ENCODE data around the gene AP5B1. TPM values are rescaled to one million over a fixed set of nuclear protein-coding genes. Genes with fewer than 3 reads are reported as not detected.

The AP5B1 gene
- total RNA-seq, 1 donor from 2014 or later: 3.6 TPM

DNA sequence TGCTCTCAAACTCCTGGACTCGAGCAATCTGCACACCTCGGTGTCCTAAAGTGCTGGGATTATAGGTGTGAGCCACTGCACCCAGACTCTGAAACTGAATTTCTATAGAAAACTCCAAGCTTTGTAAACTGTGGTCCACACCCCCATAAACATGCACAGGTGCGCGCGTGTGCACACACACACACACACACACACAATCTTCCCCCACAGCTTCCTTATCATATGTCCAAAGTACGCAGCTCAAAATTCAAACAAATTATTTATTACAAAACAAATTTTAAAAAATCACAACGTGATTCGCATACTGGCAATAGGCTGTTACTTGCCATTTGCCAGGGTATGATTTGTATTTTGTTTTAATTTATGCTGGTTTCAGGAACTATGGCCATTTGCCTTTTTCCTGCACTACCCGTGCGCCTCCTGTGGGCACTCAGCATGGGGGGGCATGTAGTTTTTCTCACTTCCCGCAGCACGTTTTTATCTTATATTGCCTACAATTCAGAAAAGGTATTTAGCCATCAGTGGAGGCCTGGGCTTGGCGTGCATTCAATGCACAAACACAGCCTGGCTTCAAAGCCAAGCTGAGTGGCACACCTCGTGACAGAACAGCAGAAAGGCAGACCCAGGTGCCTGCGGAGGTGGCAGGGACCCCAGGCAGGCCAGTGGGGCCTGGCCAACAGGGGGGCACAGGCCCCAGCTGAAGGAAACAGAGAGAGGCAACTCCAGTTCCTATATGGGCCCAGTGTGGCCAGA is 42.2 kb upstream of the AP5B1 start:
- H3K27ac ChIP-seq: no peak overlapping the region
- H3K9me3 ChIP-seq (ENCODE audit: low read depth): no peaks in the 10 kb centered on the region
- no peak overlapping the region for H3K4me3 ChIP-seq
- H3K4me1 ChIP-seq: no peaks in the 10 kb centered on the region
- Mint-ChIP-seq H3K4me1 (peaks cover 3% of the 10 kb centered on the region), H3K36me3 (no peaks in the 10 kb centered on the region), H3K27me3 (ENCODE audit: insufficient read depth, low read depth) (peaks cover 6% of the 10 kb centered on the region), H3K9me3 (no peaks in the 10 kb centered on the region), H3K4me3 (no peak overlapping the region), H3K27ac (no peak overlapping the region)
- H3K36me3 ChIP-seq: no peaks in the 10 kb centered on the region
- no peaks in the 10 kb centered on the region for H3K79me2 ChIP-seq (ENCODE audit: low read depth)
- no peak overlapping the region for H3K9ac ChIP-seq
- TF ChIP-seq, protein P1, sequence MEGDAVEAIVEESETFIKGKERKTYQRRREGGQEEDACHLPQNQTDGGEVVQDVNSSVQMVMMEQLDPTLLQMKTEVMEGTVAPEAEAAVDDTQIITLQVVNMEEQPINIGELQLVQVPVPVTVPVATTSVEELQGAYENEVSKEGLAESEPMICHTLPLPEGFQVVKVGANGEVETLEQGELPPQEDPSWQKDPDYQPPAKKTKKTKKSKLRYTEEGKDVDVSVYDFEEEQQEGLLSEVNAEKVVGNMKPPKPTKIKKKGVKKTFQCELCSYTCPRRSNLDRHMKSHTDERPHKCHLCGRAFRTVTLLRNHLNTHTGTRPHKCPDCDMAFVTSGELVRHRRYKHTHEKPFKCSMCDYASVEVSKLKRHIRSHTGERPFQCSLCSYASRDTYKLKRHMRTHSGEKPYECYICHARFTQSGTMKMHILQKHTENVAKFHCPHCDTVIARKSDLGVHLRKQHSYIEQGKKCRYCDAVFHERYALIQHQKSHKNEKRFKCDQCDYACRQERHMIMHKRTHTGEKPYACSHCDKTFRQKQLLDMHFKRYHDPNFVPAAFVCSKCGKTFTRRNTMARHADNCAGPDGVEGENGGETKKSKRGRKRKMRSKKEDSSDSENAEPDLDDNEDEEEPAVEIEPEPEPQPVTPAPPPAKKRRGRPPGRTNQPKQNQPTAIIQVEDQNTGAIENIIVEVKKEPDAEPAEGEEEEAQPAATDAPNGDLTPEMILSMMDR (IDR thresholded peaks at IDR 0.05): no peak
- TF ChIP-seq EZH2 (IDR thresholded peaks at IDR 0.05) (no peak), EZH2phosphoT487 (IDR thresholded peaks at IDR 0.05) (no peak)
- H3K4me2 ChIP-seq: no peak overlapping the region
- DNase-seq (ENCODE audit: low spot score): no peak
- no peaks in the 10 kb centered on the region for H3K27me3 ChIP-seq
- H3F3A ChIP-seq (ENCODE audit: low read depth): no peaks in the 10 kb centered on the region
- no peaks in the 10 kb centered on the region for H4K20me1 ChIP-seq (ENCODE audit: low read depth)
- no peak overlapping the region for H2AFZ ChIP-seq (replicated peaks)

DNA sequence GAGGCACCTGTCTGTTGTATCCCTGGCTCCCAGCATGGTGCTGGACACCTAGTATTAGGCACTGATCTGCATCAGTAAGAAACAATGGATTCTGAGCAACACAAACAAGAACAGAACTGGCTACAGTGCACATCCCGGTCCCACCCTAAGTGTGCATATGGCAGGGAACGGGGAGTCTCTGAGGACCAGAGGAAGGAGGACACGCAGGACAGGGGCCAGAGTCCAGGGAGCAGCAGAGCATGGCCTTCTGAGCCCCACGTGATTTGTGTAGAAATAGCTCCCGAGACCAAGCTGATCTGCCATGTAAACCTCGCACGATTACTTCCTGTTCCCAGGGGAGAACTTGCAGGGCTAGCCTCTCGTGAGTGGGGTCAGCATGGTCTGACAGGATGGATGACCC is 40.3 kb upstream of the AP5B1 start:
- Mint-ChIP-seq H3K27ac (peak overlapping the region; percentile 66), H3K4me1 (peaks cover 12% of the 10 kb centered on the region), H3K36me3 (peaks cover 4% of the 10 kb centered on the region), H3K4me3 (no peak overlapping the region), H3K27me3 (ENCODE audit: insufficient read depth, low read depth) (peaks cover 6% of the 10 kb centered on the region), H3K9me3 (no peaks in the 10 kb centered on the region)
- H3K9me3 ChIP-seq (ENCODE audit: low read depth): no peaks in the 10 kb centered on the region
- no peaks in the 10 kb centered on the region for H3F3A ChIP-seq (ENCODE audit: low read depth)
- DNase-seq (ENCODE audit: low spot score): no peak
- H3K27me3 ChIP-seq: peaks cover 16% of the 10 kb centered on the region
- H3K9ac ChIP-seq: no peak overlapping the region
- H3K36me3 ChIP-seq: no peaks in the 10 kb centered on the region
- no peaks in the 10 kb centered on the region for H3K79me2 ChIP-seq (ENCODE audit: low read depth)
- no peak overlapping the region for H2AFZ ChIP-seq (replicated peaks)
- no peak overlapping the region for H3K4me3 ChIP-seq
- no peak for TF ChIP-seq EZH2 (IDR thresholded peaks at IDR 0.05)
- TF ChIP-seq EZH2phosphoT487 (IDR thresholded peaks at IDR 0.05): no peak
- TF ChIP-seq, protein P1 (IDR thresholded peaks at IDR 0.05): no peak
- H4K20me1 ChIP-seq (ENCODE audit: low read depth): no peaks in the 10 kb centered on the region
- H3K4me2 ChIP-seq: no peak overlapping the region
- no peaks in the 10 kb centered on the region for H3K4me1 ChIP-seq
- H3K27ac ChIP-seq: no peak overlapping the region

DNA sequence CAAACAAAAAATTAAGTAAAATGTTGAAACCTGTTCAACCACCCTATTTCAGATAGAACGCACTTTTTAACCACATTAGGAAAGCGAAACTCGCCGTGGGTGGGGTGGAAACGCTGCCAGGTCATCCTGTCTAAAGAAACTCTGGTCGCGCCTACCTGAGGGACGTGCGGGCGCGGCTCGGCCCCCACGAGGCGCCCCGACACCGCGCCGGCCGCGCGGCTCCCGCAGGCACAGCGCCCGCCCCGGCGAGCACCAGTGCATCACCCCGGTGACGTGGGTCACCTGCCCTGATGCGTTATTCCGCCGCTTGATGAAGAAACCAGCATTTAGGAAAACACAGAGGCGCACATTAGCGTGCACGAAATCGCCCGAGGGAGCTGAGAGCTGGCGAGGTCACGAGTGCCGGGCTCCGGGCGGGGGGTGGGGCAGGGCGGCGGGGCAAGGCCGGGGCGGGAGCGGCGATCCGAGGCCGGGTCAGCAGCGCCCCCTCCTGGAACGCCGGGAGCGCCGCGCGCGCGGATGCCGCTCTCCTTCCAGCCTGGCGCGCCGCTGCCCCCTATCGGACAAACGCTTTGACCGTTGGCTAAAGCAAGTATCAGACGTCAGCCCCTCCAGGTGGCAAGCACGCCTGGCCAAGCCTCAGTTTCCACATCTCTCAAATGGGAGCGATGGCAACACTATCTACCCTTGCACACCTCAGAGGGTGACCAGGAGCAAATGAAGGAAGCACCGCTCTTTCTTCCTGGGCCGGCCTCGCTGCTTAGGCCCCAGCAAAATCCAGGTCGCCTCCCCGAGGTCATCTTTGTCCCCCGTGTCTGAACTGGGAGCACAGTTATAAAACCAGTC is 37.3 kb upstream of the AP5B1 start:
- H3K9me3 Mint-ChIP-seq: no peaks in the 10 kb centered on the region
- no peaks in the 10 kb centered on the region for H3K9me3 ChIP-seq (ENCODE audit: low read depth)
- H3K27me3 ChIP-seq: peaks cover 16% of the 10 kb centered on the region
- no peak overlapping the region for H3K27ac Mint-ChIP-seq
- no peaks in the 10 kb centered on the region for H3F3A ChIP-seq (ENCODE audit: low read depth)
- H3K36me3 ChIP-seq: no peaks in the 10 kb centered on the region
- no peak overlapping the region for H3K27ac ChIP-seq
- H3K4me3 ChIP-seq: peak overlapping the region; percentile 62
- peaks cover 2% of the 10 kb centered on the region for H3K27me3 Mint-ChIP-seq (ENCODE audit: insufficient read depth, low read depth)
- TF ChIP-seq EZH2phosphoT487 (IDR thresholded peaks at IDR 0.05) (no peak), EZH2 (IDR thresholded peaks at IDR 0.05) (peak; percentile 45)
- TF ChIP-seq, protein P1 (IDR thresholded peaks at IDR 0.05): peak; percentile 97
- no peaks in the 10 kb centered on the region for H3K79me2 ChIP-seq (ENCODE audit: low read depth)
- no peaks in the 10 kb centered on the region for H3K4me1 ChIP-seq
- H4K20me1 ChIP-seq (ENCODE audit: low read depth): no peaks in the 10 kb centered on the region
- peaks cover 4% of the 10 kb centered on the region for H3K36me3 Mint-ChIP-seq
- DNase-seq (ENCODE audit: low spot score): peak; percentile 95
- H3K4me2 ChIP-seq: peak overlapping the region; percentile 77
- H3K4me3 Mint-ChIP-seq: peak overlapping the region; percentile 84
- H3K4me1 Mint-ChIP-seq: peaks cover 12% of the 10 kb centered on the region
- peak overlapping the region; percentile 55 for H2AFZ ChIP-seq (replicated peaks)
- H3K9ac ChIP-seq: no peak overlapping the region
